HG02588 (cell line): ENCODE results near the gene PRKAR2B.
"Not testable (repeated sequence)": the region's sequence is repeated elsewhere in the genome, so short reads cannot be mapped to it uniquely, and the experiment has no call there.

ENCODE experiments used
- ATAC-seq: cut with Tn5 transposase; IDR thresholded peaks from one replicate; pipeline ENCODE4 v1.9.1; 2021; ENCODE audit warnings: mild to moderate bottlenecking, moderate library complexity; ENCODE audit not compliant: unreplicated experiment

The PRKAR2B gene

GRCh38 chr7:107026166-107026565, 18.3 kb upstream of the PRKAR2B start:
- no peak for ATAC-seq

- no peak for ATAC-seq
These were observed 17.3 kb upstream of the PRKAR2B start for GRCh38 chr7:107027208-107027607.

DNA sequence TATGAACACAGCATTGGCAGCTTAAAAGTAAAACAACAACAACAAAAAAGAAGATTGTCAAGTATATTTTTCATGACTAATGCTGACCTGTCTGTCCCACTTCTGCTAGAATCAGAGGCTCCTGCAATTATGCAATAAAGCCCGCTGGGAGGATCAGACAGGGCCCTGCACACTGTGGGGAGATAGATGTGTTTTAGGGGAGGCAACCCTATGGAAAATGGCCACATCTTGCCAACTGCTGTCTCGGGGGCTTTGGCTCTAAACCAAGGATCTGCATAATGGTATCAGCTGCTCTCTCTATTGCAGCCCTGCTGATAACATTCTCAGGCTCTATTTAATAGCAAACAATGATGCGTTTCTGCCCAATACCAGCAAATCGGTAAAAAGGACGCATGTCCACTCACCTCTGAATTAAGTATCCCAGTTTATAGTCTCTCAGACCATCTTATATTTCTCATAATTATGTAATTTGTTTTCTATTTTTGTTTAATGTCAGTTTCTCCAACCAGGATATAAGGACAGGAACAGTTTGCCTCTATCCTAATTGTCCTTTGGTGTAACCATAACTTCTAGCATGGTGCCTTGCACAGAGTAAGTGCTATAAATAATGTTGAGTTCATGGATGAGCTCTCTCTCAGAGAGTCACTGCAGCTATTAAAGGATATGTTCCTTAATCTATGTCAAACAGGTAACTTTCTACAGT, 15.3 kb upstream of the PRKAR2B start:
- ATAC-seq, result no peak

DNA sequence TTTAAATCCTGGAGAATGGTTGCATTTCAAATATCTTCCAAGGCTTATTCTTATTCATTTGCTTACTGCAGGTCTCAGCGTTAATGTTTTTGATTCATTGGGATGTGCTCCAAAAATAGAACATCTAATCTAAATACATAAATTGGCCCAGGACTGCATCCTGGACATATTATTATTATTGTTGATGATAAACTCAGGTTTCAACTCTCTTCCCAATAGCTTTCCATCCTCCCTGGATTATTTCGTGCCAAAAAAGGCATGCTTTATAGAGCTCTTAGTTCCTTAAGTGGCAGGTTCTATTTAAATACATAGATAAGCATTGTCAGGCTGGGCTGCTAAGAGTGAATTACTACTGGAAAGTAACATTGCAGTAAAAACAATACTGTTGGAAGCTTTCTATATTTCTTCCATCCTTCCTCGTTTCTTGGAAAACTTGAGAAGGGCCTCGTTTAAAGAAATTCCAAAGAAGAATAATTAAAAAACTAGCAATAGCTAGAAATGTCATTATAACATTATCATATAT, 14.7 kb upstream of the PRKAR2B start:
- no peak for ATAC-seq

DNA sequence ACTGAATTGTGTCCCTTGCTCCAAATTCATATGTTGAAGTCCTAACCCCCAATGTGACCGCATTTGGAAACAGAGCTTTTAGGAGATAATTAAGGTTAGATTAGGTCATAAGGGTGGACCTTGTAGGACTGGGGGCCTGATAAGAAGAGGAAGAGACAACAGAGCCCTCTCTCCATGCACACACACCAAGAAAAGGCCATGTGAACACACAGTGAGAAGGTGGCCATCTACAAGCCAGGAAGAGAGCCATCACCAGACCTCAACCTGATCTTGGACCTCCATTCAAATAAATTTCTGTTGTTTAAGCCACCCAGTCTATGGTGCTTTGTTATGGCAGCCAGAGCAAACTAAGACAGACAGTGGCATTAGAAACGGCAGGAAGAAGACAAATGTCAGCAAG, 12.5 kb upstream of the PRKAR2B start:
- ATAC-seq, result no peak

- no peak for ATAC-seq
These were observed 11.6 kb upstream of the PRKAR2B start for GRCh38 chr7:107032720-107033438.

GRCh38 chr7:107034553-107034952, 10.0 kb upstream of the PRKAR2B start:
- no peak for ATAC-seq

GRCh38 chr7:107035446-107035845, 9.1 kb upstream of the PRKAR2B start:
- no peak for ATAC-seq

- ATAC-seq, result no peak
These were observed 8.0 kb upstream of the PRKAR2B start for GRCh38 chr7:107036535-107036934.

GRCh38 chr7:107037717-107038603, 6.5 kb upstream of the PRKAR2B start:
- ATAC-seq, result no peak

DNA sequence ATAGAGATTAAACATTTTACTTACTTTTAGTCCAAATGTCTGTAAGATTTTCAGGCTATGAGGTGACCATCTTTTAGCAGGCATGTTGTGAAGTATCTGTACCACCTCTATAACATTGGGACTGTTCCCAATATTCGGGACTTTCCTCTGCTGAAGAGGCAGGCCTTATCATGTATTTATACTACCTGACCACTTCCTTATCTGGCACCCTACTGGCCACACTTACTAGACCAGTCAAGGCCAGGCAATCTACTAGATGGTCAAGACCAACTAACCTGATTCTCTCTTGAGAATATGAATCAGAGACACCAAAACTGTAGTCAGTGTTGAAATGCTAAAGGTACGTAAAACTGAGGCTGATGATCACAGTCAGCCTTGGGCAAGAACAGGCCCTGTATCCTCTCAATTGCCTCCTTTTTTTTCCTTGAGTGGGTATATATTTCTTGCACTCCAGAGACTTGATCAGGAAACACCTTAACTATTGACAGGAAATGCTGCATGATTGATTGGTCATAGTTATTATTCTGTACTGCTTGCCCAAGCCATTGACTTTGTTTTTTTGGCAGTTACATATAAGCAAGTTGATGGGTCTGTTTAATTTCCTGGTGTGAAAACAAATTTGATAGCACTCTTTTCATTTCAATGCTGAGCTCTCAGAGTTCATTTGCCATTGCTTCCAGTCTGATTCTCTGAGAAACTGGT, 5.2 kb upstream of the PRKAR2B start:
- no peak for ATAC-seq

GRCh38 chr7:107041097-107041496, 3.4 kb upstream of the PRKAR2B start:
- no peak for ATAC-seq

GRCh38 chr7:107041764-107042163, 2.7 kb upstream of the PRKAR2B start:
- not testable (repeated sequence) for ATAC-seq

GRCh38 chr7:107042326-107042910, 2.1 kb upstream of the PRKAR2B start:
- ATAC-seq, result not testable (repeated sequence)

DNA sequence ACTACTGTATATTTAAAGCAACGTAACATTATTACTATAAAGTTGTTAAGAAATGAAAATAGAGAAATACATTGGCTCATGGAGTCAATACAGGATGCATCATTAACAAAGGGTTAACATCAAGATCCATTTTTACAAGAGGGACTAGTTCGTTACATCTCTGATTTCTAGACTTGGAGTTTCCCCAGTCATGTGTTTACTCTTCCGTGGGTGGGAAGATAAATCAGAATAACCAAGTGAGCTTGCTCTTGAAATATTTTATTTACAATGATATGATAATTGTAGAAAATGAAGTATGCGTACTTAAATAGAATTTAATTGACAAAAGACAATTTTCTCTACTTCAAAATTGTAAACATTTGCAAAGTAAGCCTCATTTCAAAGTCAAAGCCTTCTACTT, 1.0 kb upstream of the PRKAR2B start:
- ATAC-seq, result no peak

DNA sequence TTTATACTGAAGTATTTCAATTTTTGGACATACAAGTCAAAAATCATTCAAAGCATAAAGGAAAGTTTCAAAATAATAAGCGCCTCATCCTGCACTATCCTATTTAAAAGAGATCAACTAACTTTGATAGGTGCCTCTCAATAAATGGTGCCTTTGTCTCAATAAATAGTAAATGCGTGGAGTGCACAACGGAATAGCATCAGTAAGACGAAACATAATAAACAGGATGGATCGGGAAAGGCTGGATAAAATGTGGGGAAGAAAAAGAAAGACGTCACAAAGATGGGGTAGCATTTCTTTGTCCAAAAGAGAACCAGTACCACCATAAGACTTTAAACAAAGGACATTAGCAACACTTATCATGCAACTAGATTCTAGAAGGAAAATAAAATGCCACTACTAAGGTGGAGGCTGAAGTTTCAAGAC, 571 bp upstream of the PRKAR2B start:
- no peak for ATAC-seq

- no peak for ATAC-seq
These were observed 873 bp downstream of the PRKAR2B start for GRCh38 chr7:107045195-107045960.

GRCh38 chr7:107045980-107046379, 1.5 kb downstream of the PRKAR2B start:
- ATAC-seq, result no peak

DNA sequence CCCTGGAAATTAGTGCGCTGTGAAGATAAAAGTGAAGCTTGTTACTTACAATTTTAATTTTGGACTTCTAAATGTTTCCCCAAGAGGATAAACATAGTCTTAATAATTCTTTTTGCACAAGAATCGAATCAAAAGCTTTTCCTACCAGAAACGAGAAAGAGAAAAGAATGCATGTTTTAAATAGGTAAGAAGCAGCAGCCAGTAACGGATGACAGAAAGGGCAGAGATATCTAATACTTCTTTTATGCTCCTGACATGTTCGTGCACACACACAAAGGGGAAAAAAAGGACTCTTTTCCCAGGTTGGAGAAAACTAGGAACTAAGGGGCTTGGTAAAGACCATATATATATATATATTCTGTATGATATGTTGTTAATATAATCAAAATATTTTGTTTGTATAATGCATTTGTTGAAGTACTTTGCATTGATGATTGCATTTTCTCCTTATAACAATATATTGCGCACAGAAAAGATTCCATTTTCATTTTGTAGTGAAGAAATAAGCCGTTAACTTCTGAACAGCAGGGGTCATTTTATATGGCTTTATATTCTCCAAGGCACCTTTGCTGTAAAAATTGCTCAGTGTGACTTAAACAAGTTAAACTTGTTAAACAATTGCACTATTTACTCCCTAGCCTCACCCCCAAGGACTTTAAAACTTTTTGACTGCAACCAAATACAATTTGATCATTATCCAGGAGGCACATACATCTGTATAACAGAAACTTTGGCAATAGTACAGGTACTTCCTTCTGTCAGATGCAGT, 2.2 kb downstream of the PRKAR2B start:
- no peak for ATAC-seq
